IMR-90 (cell line): ENCODE results near the gene AHR. TPM values are rescaled to one million over a fixed set of nuclear protein-coding genes. Genes with fewer than 3 reads are reported as not detected.

ENCODE experiments used
- ATAC-seq: fragments of 200-7000 bp; cut with Tn5 transposase; 2 replicates; pipeline ENCODE4 v1.9.1; 2020; ENCODE audit warnings: low read depth, mild to moderate bottlenecking, moderate library complexity
- BruUV-seq: library from RNA; stranded (reverse); fragments of 400-500 nt; replicated peaks from 2 replicates; lab custom pipeline; 2021; lab: Mats Ljungman, UMichigan
- CTCF ChIA-PET: fragments of 300-600 bp; formaldehyde crosslinking; extraction: SDS; loops from one replicate; lab custom pipeline; 2021; ENCODE audit warnings: antibody characterized with exemption; lab: Yijun Ruan, JAX
- POLR2A ChIA-PET: fragments of 300-600 bp; sonication (Branson Sonifier 250); formaldehyde crosslinking; loops from one replicate; lab custom pipeline; 2022; ENCODE audit warnings: antibody characterized with exemption; ENCODE audit not compliant: unreplicated experiment; lab: Charles Lee
- DNase-seq: peaks from one replicate; pipeline ENCODE4 v3.0.0; 2013
- H2AFZ ChIP-seq: replicated peaks from 2 replicates; pipeline ENCODE3; 2013; ENCODE audit warnings: low read length, mild to moderate bottlenecking; ENCODE audit not compliant: poor library complexity
- H2AK5ac ChIP-seq: 2 replicates; pipeline ENCODE4 v1.6.1; 2013; ENCODE audit warnings: low read depth, low read length, inconsistent platforms
- H2AK9ac ChIP-seq: replicated peaks from 2 replicates; pipeline ENCODE3; 2013; ENCODE audit warnings: mild to moderate bottlenecking, low read depth, low read length, moderate library complexity; ENCODE audit not compliant: poor library complexity
- H2BK120ac ChIP-seq: 2 replicates; pipeline ENCODE4 v1.6.1; 2013; ENCODE audit warnings: low read depth, low read length, inconsistent platforms
- H2BK15ac ChIP-seq: 3 replicates; pipeline ENCODE4 v1.6.1; 2013; ENCODE audit warnings: low read depth, low read length, inconsistent platforms
- H2BK20ac ChIP-seq: 2 replicates; pipeline ENCODE4 v1.6.1; 2013; ENCODE audit warnings: low read depth, mild to moderate bottlenecking, inconsistent platforms, low read length, moderate library complexity
- H2BK5ac ChIP-seq: 2 replicates; pipeline ENCODE4 v1.6.1; 2013; ENCODE audit warnings: mild to moderate bottlenecking, low read depth, low read length, inconsistent platforms; ENCODE audit not compliant: poor library complexity, severe bottlenecking
- H3K14ac ChIP-seq: replicated peaks from 2 replicates; pipeline ENCODE4 v1.6.1; 2013; ENCODE audit warnings: low read depth, low read length, inconsistent platforms
- H3K18ac ChIP-seq: 2 replicates; pipeline ENCODE4 v1.6.1; 2013; ENCODE audit warnings: low read depth, low read length, control low read depth
- H3K23ac ChIP-seq: 2 replicates; pipeline ENCODE4 v1.6.1; 2013; ENCODE audit warnings: low read depth, low read length, inconsistent platforms
- H3K27ac ChIP-seq: 2 replicates; pipeline ENCODE4 v1.5.1; 2013; ENCODE audit warnings: mild to moderate bottlenecking, control low read depth, low read length; ENCODE audit not compliant: insufficient read depth
- H3K27me3 ChIP-seq: 2 replicates; pipeline ENCODE4 v1.6.1; 2013; ENCODE audit warnings: low read length; ENCODE audit not compliant: control insufficient read depth, insufficient read depth
- H3K36me3 ChIP-seq: 2 replicates; pipeline ENCODE4 v1.6.1; 2013; ENCODE audit warnings: low read length, mixed read lengths; ENCODE audit not compliant: control insufficient read depth, insufficient read depth
- H3K4ac ChIP-seq: 2 replicates; pipeline ENCODE4 v1.6.1; 2013; ENCODE audit warnings: low read depth, low read length, inconsistent platforms
- H3K4me1 ChIP-seq: 2 replicates; pipeline ENCODE4 v1.6.1; 2013; ENCODE audit warnings: low read length, mixed read lengths; ENCODE audit not compliant: control insufficient read depth, insufficient read depth
- H3K4me2 ChIP-seq: 2 replicates; pipeline ENCODE4 v1.6.1; 2013; ENCODE audit warnings: low read depth, mild to moderate bottlenecking, control low read depth, low read length, moderate library complexity
- H3K4me3 ChIP-seq: 2 replicates; pipeline ENCODE4 v1.5.1; 2013; ENCODE audit warnings: low read depth, mild to moderate bottlenecking, control low read depth, low read length, moderate library complexity; ENCODE audit not compliant: insufficient read depth
- H3K56ac ChIP-seq: 2 replicates; pipeline ENCODE4 v1.6.1; 2013; ENCODE audit warnings: low read length, inconsistent platforms; ENCODE audit not compliant: insufficient read depth; ENCODE audit errors: extremely low read depth
- H3K79me1 ChIP-seq, 2 experiments: 2 replicates each; pipeline ENCODE4 v1.6.1; 2013; ENCODE audit warnings: low read length in 2 of 2, inconsistent platforms in 1 of 2, low read depth in 1 of 2
- H3K9ac ChIP-seq: 2 replicates; pipeline ENCODE4 v1.6.1; 2013; ENCODE audit warnings: low read depth, low read length, control low read depth
- H3K9me1 ChIP-seq: 2 replicates; pipeline ENCODE4 v1.6.1; 2013; ENCODE audit warnings: low read length, inconsistent platforms; ENCODE audit not compliant: insufficient read depth
- H3K9me3 ChIP-seq: 2 replicates; pipeline ENCODE4 v1.6.1; 2013; ENCODE audit warnings: low read length; ENCODE audit not compliant: control insufficient read depth, insufficient read depth
- H4K20me1 ChIP-seq: 2 replicates; pipeline ENCODE4 v1.6.1; 2013; ENCODE audit warnings: low read length, inconsistent platforms; ENCODE audit not compliant: insufficient read depth
- H4K5ac ChIP-seq: 2 replicates; pipeline ENCODE4 v1.6.1; 2013; ENCODE audit warnings: mild to moderate bottlenecking, low read depth, low read length, control low read depth
- H4K8ac ChIP-seq, 2 experiments: 2 replicates each; pipeline ENCODE4 v1.6.1; 2013; ENCODE audit warnings: low read depth in 2 of 2, low read length in 2 of 2, control low read depth in 1 of 2, inconsistent platforms in 1 of 2
- H4K91ac ChIP-seq: 2 replicates; pipeline ENCODE4 v1.6.1; 2013; ENCODE audit warnings: low read depth, low read length, inconsistent platforms; ENCODE audit not compliant: insufficient read depth
- BHLHE40 ChIP-seq: fragments of 150-350 bp; IDR thresholded peaks from 2 replicates; pipeline ENCODE4 v1.6.1; 2016; ENCODE audit warnings: mild to moderate bottlenecking, low read depth, low read length
- CHD1 ChIP-seq: IDR thresholded peaks from 2 replicates; pipeline ENCODE4 v1.6.1; 2012; ENCODE audit warnings: low read depth, low read length, improper control_type of control experiment
- MAFK ChIP-seq: IDR thresholded peaks from 2 replicates; pipeline ENCODE4 v1.6.1; 2012; ENCODE audit warnings: low read depth, low read length, improper control_type of control experiment
- POLR2A ChIP-seq: IDR thresholded peaks from 2 replicates; pipeline ENCODE4 v1.6.1; 2012; ENCODE audit warnings: mild to moderate bottlenecking, low read depth, low read length
- RFX5 ChIP-seq: IDR thresholded peaks from 2 replicates; pipeline ENCODE4 v1.8.0; 2012; ENCODE audit warnings: low read depth, mild to moderate bottlenecking, low read length, moderate library complexity
- whole genome bisulfite sequencing, 2 experiments: methylation state at CpG; one replicate each; pipeline versions ENCODE4 v1.1.5 to v1.1.7; 2013; ENCODE audit warnings: missing lambda C conversion rate in 2 of 2; ENCODE audit not compliant: insufficient read length in 1 of 2; ENCODE audit errors: extremely low coverage in 2 of 2; 5-methylcytosine and 5-hydroxymethylcytosine counted together
- dilution Hi-C: fragments of 300-500 bp; cut with HindIII; formaldehyde crosslinking; loops from one replicate; pipeline ENCODE4 v1.14.3; 2018; ENCODE audit warnings: low sequenced_read_pairs; ENCODE audit not compliant: unreplicated experiment
- in situ Hi-C: fragments of 300-500 bp; cut with MboI; formaldehyde crosslinking; loops from 3 replicates; pipeline ENCODE4 v1.14.3; 2019; ENCODE audit warnings: low sequenced_read_pairs, inconsistent platforms, mixed read lengths
- intact Hi-C: fragments of 100-400 bp; cut with micrococcal nuclease; formaldehyde crosslinking; loops from 2 replicates; pipeline ENCODE4 v1.10.0; 2022
- polyA plus RNA-seq, 3 experiments: library from polyadenylated mRNA; depleted of rRNA; stranded (reverse); fragments of >200 nt; gene quantifications; 2 replicates each; pipeline ENCODE4 v1.2.3, GENCODE V29; 2012; ENCODE audit warnings: low replicate concordance in 1 of 3
- total RNA-seq: library from RNA; depleted of rRNA; stranded (reverse); fragments of >200 nt; gene quantifications from 2 replicates; pipeline ENCODE4 v1.2.3, GENCODE V29; 2012
- TF ChIP-seq, protein P1 (sequence below): fragments of 150-350 bp; IDR thresholded peaks from 2 replicates; pipeline ENCODE4 v1.6.1; 2017; ENCODE audit warnings: mild to moderate bottlenecking, antibody characterized with exemption, low read length, low read depth
- TF ChIP-seq, protein P2 (sequence below): fragments of 150-350 bp; IDR thresholded peaks from 2 replicates; pipeline ENCODE4 v1.6.1; 2016; ENCODE audit warnings: low read depth, mild to moderate bottlenecking, low read length, moderate library complexity, borderline replicate concordance

AHR gene
- total and polyA plus RNA-seq, 2 of the 4 experiments (the other 2 are of a cell fraction) = 6.9 to 55.2 TPM

DNA sequence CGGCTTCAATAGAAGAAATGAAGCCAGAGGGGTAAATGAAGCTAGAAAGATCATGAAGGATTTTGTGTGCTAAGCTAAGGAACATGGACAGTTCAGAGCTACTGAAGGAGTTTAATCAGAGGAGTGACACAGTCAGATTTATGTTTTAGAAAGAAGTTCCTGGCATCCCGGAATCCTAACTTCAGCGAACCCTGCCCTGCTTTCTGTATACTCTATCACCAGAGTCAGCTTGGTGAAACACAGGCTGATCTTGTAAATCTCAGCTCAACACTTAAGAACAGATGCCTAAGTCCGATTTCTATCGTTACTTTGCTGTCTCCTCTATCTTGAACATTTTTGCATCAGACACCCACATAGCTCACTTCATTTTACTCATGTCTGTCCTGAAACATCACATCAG, 9.1 kb downstream of the AHR start:
- peak overlapping the region; percentile 62 for H3K9ac ChIP-seq
- CTCF ChIA-PET = interaction anchor here (0.8 kb wide), 1 partner anchor 204 kb away, joined by 3 read pairs; no protein-coding TSS in a partner anchor

More for the DNA sequence above, 9.1 kb downstream of the AHR start:
- H2BK15ac ChIP-seq = peak overlapping the region; percentile 23; the same call in 2 of the 3 replicates
- no peak overlapping the region for H2AK5ac ChIP-seq
- ATAC-seq (peak; percentile 50), DNase-seq (peak; percentile 7)
- 0 out of 2 replicates have a peak overlapping the region, but pooled peaks have one; percentile 24 for H4K91ac ChIP-seq
- H4K8ac ChIP-seq = peak overlapping the region in 1 of 2 experiments; percentile 55; a peak in 2 of 4 replicates
- no peak overlapping the region for H2AK9ac ChIP-seq
- no peak overlapping the region for H2AFZ ChIP-seq
- H3K23ac ChIP-seq = peak overlapping the region; percentile 44
- H3K4me2 ChIP-seq = peak overlapping the region; percentile 27
- H3K27ac ChIP-seq = no peak overlapping the region
- intact Hi-C loops = loop anchor here (5.0 kb wide), 2 partner anchors 100 to 225 kb away; no protein-coding TSS in a partner anchor
- peak overlapping the region; percentile 70 for H3K14ac ChIP-seq
- peaks cover 28 to 52% of the 10 kb centered on the region in 2 experiments for H3K79me1 ChIP-seq
- peak overlapping the region; percentile 60; the same call in 1 of the 2 replicates for H4K5ac ChIP-seq
- H3K56ac ChIP-seq = no peak overlapping the region
- peak overlapping the region; percentile 34; the same call in 1 of the 2 replicates for H2BK120ac ChIP-seq
- H2BK20ac ChIP-seq = peak overlapping the region; percentile 4; the same call in 1 of the 2 replicates
- peak overlapping the region; percentile 76; the same call in 1 of the 2 replicates for H3K18ac ChIP-seq
- in situ Hi-C loops = loop anchor here (10.0 kb wide), 1 partner anchor 337 kb away; no protein-coding TSS in a partner anchor
- no TSS peak for BruUV-seq
- WGBS, 2 experiments = 20% methylated on average over 2 of the region's 5 CpGs; no CpG with 5 or more reads in 1 of the 2 experiments
- peaks cover 4% of the 10 kb centered on the region for H3K9me1 ChIP-seq
- dilution Hi-C loops = no loop called here
- peaks cover 7% of the 10 kb centered on the region; the same call in 1 of the 2 replicates for H3K36me3 ChIP-seq
- TF ChIP-seq MAFK = no peak
- no peak for TF ChIP-seq POLR2A
- no peak for TF ChIP-seq BHLHE40
- TF ChIP-seq, protein P1, sequence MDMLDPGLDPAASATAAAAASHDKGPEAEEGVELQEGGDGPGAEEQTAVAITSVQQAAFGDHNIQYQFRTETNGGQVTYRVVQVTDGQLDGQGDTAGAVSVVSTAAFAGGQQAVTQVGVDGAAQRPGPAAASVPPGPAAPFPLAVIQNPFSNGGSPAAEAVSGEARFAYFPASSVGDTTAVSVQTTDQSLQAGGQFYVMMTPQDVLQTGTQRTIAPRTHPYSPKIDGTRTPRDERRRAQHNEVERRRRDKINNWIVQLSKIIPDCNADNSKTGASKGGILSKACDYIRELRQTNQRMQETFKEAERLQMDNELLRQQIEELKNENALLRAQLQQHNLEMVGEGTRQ = no peak
- no peak for TF ChIP-seq RFX5
- TF ChIP-seq, protein P2, sequence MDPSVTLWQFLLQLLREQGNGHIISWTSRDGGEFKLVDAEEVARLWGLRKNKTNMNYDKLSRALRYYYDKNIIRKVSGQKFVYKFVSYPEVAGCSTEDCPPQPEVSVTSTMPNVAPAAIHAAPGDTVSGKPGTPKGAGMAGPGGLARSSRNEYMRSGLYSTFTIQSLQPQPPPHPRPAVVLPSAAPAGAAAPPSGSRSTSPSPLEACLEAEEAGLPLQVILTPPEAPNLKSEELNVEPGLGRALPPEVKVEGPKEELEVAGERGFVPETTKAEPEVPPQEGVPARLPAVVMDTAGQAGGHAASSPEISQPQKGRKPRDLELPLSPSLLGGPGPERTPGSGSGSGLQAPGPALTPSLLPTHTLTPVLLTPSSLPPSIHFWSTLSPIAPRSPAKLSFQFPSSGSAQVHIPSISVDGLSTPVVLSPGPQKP = no peak
- TF ChIP-seq CHD1 = no peak
- no peaks in the 10 kb centered on the region for H3K9me3 ChIP-seq
- H3K27me3 ChIP-seq = no peaks in the 10 kb centered on the region
- peaks cover 14% of the 10 kb centered on the region; the same call in 1 of the 2 replicates for H4K20me1 ChIP-seq
- no peak overlapping the region for H2BK5ac ChIP-seq
- peaks cover 17% of the 10 kb centered on the region for H3K4me1 ChIP-seq
- H3K4ac ChIP-seq = 0 out of 2 replicates have a peak overlapping the region, but pooled peaks have one; percentile 5
- H3K4me3 ChIP-seq = no peak overlapping the region
- POLR2A ChIA-PET = no interaction called here
